Endothelial cell (in vitro differentiated cells): ENCODE measurements around the gene JSRP1. TPM values are rescaled to one million over a fixed set of nuclear protein-coding genes. Genes with fewer than 3 reads are reported as not detected.
A peak's percentile ranks its signal among the peaks of the same experiment; 100 is the strongest.

Experiments
- DNase-seq: peaks from one replicate; pipeline ENCODE4 v3.0.0; 2021; ENCODE audit warnings: low spot score
- H3K27ac Mint-ChIP-seq: one replicate; pipeline ENCODE4 v1.8.0; 2021; ENCODE audit warnings: mixed read lengths, inconsistent platforms; ENCODE audit not compliant: unreplicated experiment
- H3K27me3 Mint-ChIP-seq: one replicate; pipeline ENCODE4 v1.8.0; 2021; ENCODE audit warnings: mild to moderate bottlenecking, moderate library complexity, mixed read lengths, inconsistent platforms; ENCODE audit not compliant: unreplicated experiment
- H3K36me3 Mint-ChIP-seq: one replicate; pipeline ENCODE4 v1.8.0; 2021; ENCODE audit warnings: mild to moderate bottlenecking, low read depth, mixed read lengths, inconsistent platforms; ENCODE audit not compliant: unreplicated experiment
- H3K4me1 Mint-ChIP-seq: one replicate; pipeline ENCODE4 v1.8.0; 2021; ENCODE audit warnings: mild to moderate bottlenecking, mixed read lengths, inconsistent platforms; ENCODE audit not compliant: unreplicated experiment
- H3K4me3 Mint-ChIP-seq: one replicate; pipeline ENCODE4 v1.8.0; 2021; ENCODE audit warnings: mild to moderate bottlenecking, mixed read lengths, inconsistent platforms; ENCODE audit not compliant: unreplicated experiment
- H3K9me3 Mint-ChIP-seq: one replicate; pipeline ENCODE4 v1.8.0; 2021; ENCODE audit warnings: mixed read lengths, inconsistent platforms; ENCODE audit not compliant: unreplicated experiment
- CTCF ChIP-seq: fragments of 200-600 bp; sonication (generic); IDR thresholded peaks from one replicate; pipeline ENCODE4 v1.5.0; 2021; ENCODE audit warnings: antibody characterized with exemption; ENCODE audit not compliant: unreplicated experiment
- total RNA-seq: library from RNA; stranded (reverse); fragmentation: NEBNext Ultra II Directional; extraction: Animal tissue kit (Norgen Biotek cat#: 25700); gene quantifications from one replicate; pipeline ENCODE4 v1.2.1, GENCODE V29; 2021; ENCODE audit not compliant: unreplicated experiment

Gene JSRP1
- total RNA-seq, 1 donor from 2014 or later, result not detected

GRCh38 chr19:2242092-2242537 lies 14.1 kb downstream of the JSRP1 start:
- H3K4me1 Mint-ChIP-seq, result peaks cover 43% of the 10 kb centered on the region
- no peaks in the 10 kb centered on the region for H3K9me3 Mint-ChIP-seq
- no peak for TF ChIP-seq CTCF
- H3K27ac Mint-ChIP-seq, result no peak overlapping the region
- DNase-seq, result no peak
- H3K27me3 Mint-ChIP-seq, result peaks cover 17% of the 10 kb centered on the region
- H3K4me3 Mint-ChIP-seq, result no peak overlapping the region
- peaks cover 23% of the 10 kb centered on the region for H3K36me3 Mint-ChIP-seq

- H3K27me3 Mint-ChIP-seq, result peaks cover 17% of the 10 kb centered on the region
Observed at GRCh38 chr19:2240881-2241760, 15.1 kb downstream of the JSRP1 start.

GRCh38 chr19:2239771-2240770 lies 16.1 kb downstream of the JSRP1 start:
- Mint-ChIP-seq H3K27me3 (peaks cover 17% of the 10 kb centered on the region), H3K9me3 (no peaks in the 10 kb centered on the region), H3K4me1 (peaks cover 45% of the 10 kb centered on the region), H3K27ac (peak overlapping the region; percentile 98), H3K4me3 (peak overlapping the region; percentile 98), H3K36me3 (peaks cover 20% of the 10 kb centered on the region)
- no peak for DNase-seq
- no peak for TF ChIP-seq CTCF

More at GRCh38 chr19:2240881-2241760, 15.1 kb downstream of the JSRP1 start:
- Mint-ChIP-seq H3K9me3 (no peaks in the 10 kb centered on the region), H3K4me3 (peak overlapping the region; percentile 82), H3K27ac (peak overlapping the region; percentile 90), H3K4me1 (peaks cover 43% of the 10 kb centered on the region), H3K36me3 (peaks cover 23% of the 10 kb centered on the region)
- no peak for TF ChIP-seq CTCF
- DNase-seq, result no peak

- Mint-ChIP-seq H3K36me3 (peaks cover 20% of the 10 kb centered on the region), H3K4me1 (peaks cover 49% of the 10 kb centered on the region), H3K9me3 (no peaks in the 10 kb centered on the region), H3K4me3 (peak overlapping the region; percentile 98), H3K27me3 (peaks cover 20% of the 10 kb centered on the region), H3K27ac (peak overlapping the region; percentile 98)
- no peak for TF ChIP-seq CTCF
- DNase-seq, result no peak
Observed at GRCh38 chr19:2239173-2239572, 17.0 kb downstream of the JSRP1 start.
